H9 (cell line): ENCODE measurements around the gene ADAM33. TPM values are rescaled to one million over a fixed set of nuclear protein-coding genes. Genes with fewer than 3 reads are reported as not detected.

Source experiments
- DNase-seq: peaks from one replicate; pipeline ENCODE4 v3.0.0-alpha.2; 2017
- H2AFZ ChIP-seq: one replicate; pipeline ENCODE4 v1.6.1; 2013; ENCODE audit warnings: mild to moderate bottlenecking, low read length, control low read depth, moderate library complexity
- H2AK5ac ChIP-seq: 2 replicates; pipeline ENCODE4 v1.6.1; 2013; ENCODE audit warnings: low read length, control low read depth, mixed read lengths; ENCODE audit not compliant: insufficient read length
- H2BK120ac ChIP-seq: one replicate; pipeline ENCODE4 v1.6.1; 2013; ENCODE audit warnings: low read depth, mild to moderate bottlenecking, low read length, control low read depth, inconsistent platforms; ENCODE audit not compliant: poor library complexity, severe bottlenecking
- H2BK12ac ChIP-seq: 2 replicates; pipeline ENCODE4 v1.6.1; 2013; ENCODE audit warnings: low read length, control low read depth, mixed read lengths, low read depth; ENCODE audit not compliant: insufficient read length
- H2BK15ac ChIP-seq: 2 replicates; pipeline ENCODE4 v1.6.1; 2013; ENCODE audit warnings: low read depth, low read length, control low read depth
- H2BK20ac ChIP-seq: one replicate; pipeline ENCODE4 v1.6.1; 2013; ENCODE audit warnings: low read depth, mild to moderate bottlenecking, low read length, control low read depth, inconsistent platforms; ENCODE audit not compliant: poor library complexity, severe bottlenecking
- H2BK5ac ChIP-seq: 2 replicates; pipeline ENCODE4 v1.6.1; 2013; ENCODE audit warnings: low read length, control low read depth, mixed read lengths; ENCODE audit not compliant: insufficient read length
- H3K14ac ChIP-seq: 2 replicates; pipeline ENCODE4 v1.6.1; 2013; ENCODE audit warnings: low read length, control low read depth; ENCODE audit not compliant: insufficient read depth
- H3K18ac ChIP-seq: 2 replicates; pipeline ENCODE4 v1.6.1; 2013; ENCODE audit warnings: low read depth, mild to moderate bottlenecking, mixed read lengths, low read length, control low read depth; ENCODE audit not compliant: insufficient read length
- H3K23ac ChIP-seq: 2 replicates; pipeline ENCODE4 v1.6.1; 2013; ENCODE audit warnings: low read length, control low read depth, mixed read lengths, low read depth; ENCODE audit not compliant: insufficient read length
- H3K23me2 ChIP-seq: 2 replicates; pipeline ENCODE4 v1.6.1; 2013; ENCODE audit warnings: low read depth, mild to moderate bottlenecking, mixed read lengths, low read length, control low read depth; ENCODE audit not compliant: insufficient read length, poor library complexity, severe bottlenecking
- H3K27ac ChIP-seq: 2 replicates; pipeline ENCODE4 v1.5.1; 2013; ENCODE audit warnings: low read length, control low read depth, mixed read lengths, low read depth; ENCODE audit not compliant: insufficient read length
- H3K27me3 ChIP-seq: 2 replicates; pipeline ENCODE4 v1.6.1; 2013; ENCODE audit warnings: low read length, control low read depth, inconsistent platforms; ENCODE audit not compliant: insufficient read depth
- H3K4ac ChIP-seq: 2 replicates; pipeline ENCODE4 v1.6.1; 2013; ENCODE audit warnings: low read depth, mild to moderate bottlenecking, control low read depth, inconsistent platforms, low read length, moderate library complexity
- H3K4me1 ChIP-seq: 2 replicates; pipeline ENCODE4 v1.6.1; 2013; ENCODE audit warnings: low read length, control low read depth, inconsistent platforms; ENCODE audit not compliant: insufficient read depth
- H3K4me2 ChIP-seq: 2 replicates; pipeline ENCODE4 v1.6.1; 2013; ENCODE audit warnings: low read length, control low read depth, mixed read lengths; ENCODE audit not compliant: insufficient read length, insufficient read depth
- H3K56ac ChIP-seq: 2 replicates; pipeline ENCODE4 v1.6.1; 2013; ENCODE audit warnings: low read depth, mild to moderate bottlenecking, mixed read lengths, low read length, control low read depth; ENCODE audit not compliant: insufficient read length
- H3K79me1 ChIP-seq: 2 replicates; pipeline ENCODE4 v1.6.1; 2013; ENCODE audit warnings: low read depth, mild to moderate bottlenecking, moderate library complexity, low read length, control low read depth, inconsistent platforms; ENCODE audit not compliant: insufficient read depth, poor library complexity, severe bottlenecking
- H3K79me2 ChIP-seq: 2 replicates; pipeline ENCODE4 v1.6.1; 2013; ENCODE audit warnings: low read length, control low read depth, inconsistent platforms; ENCODE audit not compliant: insufficient read depth
- H3K9ac ChIP-seq: 2 replicates; pipeline ENCODE4 v1.6.1; 2013; ENCODE audit warnings: low read length, control low read depth, mixed read lengths; ENCODE audit not compliant: insufficient read length; ENCODE audit errors: extremely low read depth
- H3K9me3 ChIP-seq: one replicate; pipeline ENCODE4 v1.6.1; 2013; ENCODE audit warnings: low read depth, low read length, inconsistent platforms; ENCODE audit not compliant: control insufficient read depth
- H3T11ph ChIP-seq: one replicate; pipeline ENCODE4 v1.6.1; 2013; ENCODE audit warnings: mild to moderate bottlenecking, low read length, control low read depth, inconsistent platforms
- H4K20me1 ChIP-seq: one replicate; pipeline ENCODE4 v1.6.1; 2013; ENCODE audit not compliant: control insufficient read depth, insufficient read length, insufficient read depth
- H4K5ac ChIP-seq: 2 replicates; pipeline ENCODE4 v1.6.1; 2013; ENCODE audit warnings: low read depth, mild to moderate bottlenecking, mixed read lengths, low read length, control low read depth; ENCODE audit not compliant: insufficient read length
- H4K8ac ChIP-seq: replicated peaks from 2 replicates; pipeline ENCODE4 v1.6.1; 2013; ENCODE audit warnings: low read length, control low read depth, mixed read lengths, low read depth; ENCODE audit not compliant: insufficient read length
- H4K91ac ChIP-seq: 2 replicates; pipeline ENCODE4 v1.6.1; 2013; ENCODE audit warnings: low read depth, mild to moderate bottlenecking, moderate library complexity, mixed read lengths, low read length, control low read depth; ENCODE audit not compliant: insufficient read length
- H3K27ac Mint-ChIP-seq, 3 experiments: 2 replicates in 2 of 3; 3 replicates in 1 of 3; pipeline ENCODE4 v1.8.0; 2020 to 2021; ENCODE audit warnings: mixed read lengths in 3 of 3, mild to moderate bottlenecking in 1 of 3, moderate library complexity in 1 of 3
- H3K27me3 Mint-ChIP-seq: 2 replicates; pipeline ENCODE4 v1.8.0; 2021; ENCODE audit warnings: low read depth, mild to moderate bottlenecking, moderate library complexity, mixed read lengths
- H3K36me3 Mint-ChIP-seq, 3 experiments: 2 replicates in 2 of 3; 3 replicates in 1 of 3; pipeline ENCODE4 v1.8.0; 2020 to 2021; ENCODE audit warnings: low read depth in 3 of 3, mixed read lengths in 3 of 3; ENCODE audit not compliant: insufficient read depth in 1 of 3
- H3K4me1 Mint-ChIP-seq, 2 experiments: 2 replicates each; pipeline ENCODE4 v1.8.0; 2020; ENCODE audit warnings: mixed read lengths in 2 of 2
- H3K4me3 Mint-ChIP-seq, 2 experiments: 2 replicates in 1 of 2; 3 replicates in 1 of 2; pipeline ENCODE4 v1.8.0; 2020 to 2021; ENCODE audit warnings: mild to moderate bottlenecking in 2 of 2, mixed read lengths in 2 of 2, moderate library complexity in 1 of 2
- H3K9me3 Mint-ChIP-seq, 2 experiments: 2 replicates in 1 of 2; 3 replicates in 1 of 2; pipeline ENCODE4 v1.8.0; 2020; ENCODE audit warnings: mild to moderate bottlenecking in 2 of 2, mixed read lengths in 2 of 2, moderate library complexity in 1 of 2
- CTCF ChIP-seq: fragments of 200-600 bp; sonication (generic); conservative IDR thresholded peaks from 3 replicates; pipeline ENCODE4 v1.8.0; 2021; ENCODE audit warnings: antibody characterized with exemption, mild to moderate bottlenecking
- WGBS: extraction: QIAGEN DNeasy Blood & Tissue Kit; methylation state at CpG from one replicate; pipeline ENCODE4 v1.1.7; 2013; ENCODE audit warnings: missing lambda C conversion rate, low lambda C conversion rate, mixed read lengths; ENCODE audit not compliant: insufficient read length; ENCODE audit errors: extremely low coverage; 5-methylcytosine and 5-hydroxymethylcytosine counted together
- total RNA-seq: library from RNA; stranded (reverse); gene quantifications from 2 replicates; pipeline ENCODE4 v1.2.1, GENCODE V29; 2021

Gene ADAM33
- total RNA-seq, 1 experiment from 2014 or later = 4.0 TPM

GRCh38 chr20:3648951-3649350 lies 32.9 kb downstream of the ADAM33 start:
- H3K36me3 Mint-ChIP-seq = peaks cover 0 to 10% (median 0%) of the 10 kb centered on the region in 3 experiments; a peak in 4 of 7 replicates
- H3K4me2 ChIP-seq = no peak overlapping the region
- H3K23ac ChIP-seq = no peak overlapping the region
- no peaks in the 10 kb centered on the region for H3K9me3 ChIP-seq
- H3K79me1 ChIP-seq = no peaks in the 10 kb centered on the region
- H3K14ac ChIP-seq = no peak overlapping the region
- no peak overlapping the region for H4K91ac ChIP-seq
- no peak overlapping the region for H3K27ac ChIP-seq
- H3K56ac ChIP-seq = no peak overlapping the region
- H3K23me2 ChIP-seq = no peaks in the 10 kb centered on the region
- no peak overlapping the region for H3K27ac Mint-ChIP-seq
- H3K4ac ChIP-seq = no peak overlapping the region
- H3K27me3 ChIP-seq = no peaks in the 10 kb centered on the region
- H3K4me1 ChIP-seq = no peaks in the 10 kb centered on the region
- H3T11ph ChIP-seq = no peak overlapping the region
- peaks cover 12 to 13% of the 10 kb centered on the region in 2 experiments for H3K4me1 Mint-ChIP-seq
- no peak overlapping the region for H3K9ac ChIP-seq
- no peak overlapping the region for H4K8ac ChIP-seq
- DNase-seq = no peak
- H2BK15ac ChIP-seq = no peak overlapping the region
- no peak overlapping the region for H2BK5ac ChIP-seq
- H4K5ac ChIP-seq = no peak overlapping the region
- H4K20me1 ChIP-seq = no peaks in the 10 kb centered on the region
- no peak overlapping the region for H2BK120ac ChIP-seq
- no peak overlapping the region for H2BK12ac ChIP-seq
- no peaks in the 10 kb centered on the region for H3K27me3 Mint-ChIP-seq
- no peak overlapping the region for H2BK20ac ChIP-seq
- no peaks in the 10 kb centered on the region for H3K79me2 ChIP-seq
- H2AK5ac ChIP-seq = no peak overlapping the region
- WGBS = no CpG with 5 or more reads among the region's 9 CpGs
- no peak overlapping the region for H3K18ac ChIP-seq
- H3K4me3 Mint-ChIP-seq = no peak overlapping the region
- H2AFZ ChIP-seq = no peak overlapping the region
- no peaks in the 10 kb centered on the region for H3K9me3 Mint-ChIP-seq
- TF ChIP-seq CTCF = no peak
